K562 (cell line): ENCODE data around the gene PTAFR. TPM values are rescaled to one million over a fixed set of nuclear protein-coding genes. Genes with fewer than 3 reads are reported as not detected.

Experiments
- ATAC-seq: fragments of 200-7000 bp; cut with Tn5 transposase; 3 replicates; pipeline ENCODE4 v1.9.1; 2020; ENCODE audit warnings: moderate library complexity
- BruUV-seq: library from RNA; stranded (reverse); fragments of 400-500 nt; replicated peaks from 2 replicates; lab custom pipeline; 2021; lab: Mats Ljungman, UMichigan
- CTCF ChIA-PET: fragments of 300-600 bp; formaldehyde crosslinking; extraction: SDS; loops from one replicate; lab custom pipeline; 2021; ENCODE audit warnings: low intra/inter-chr PET ratio; lab: Yijun Ruan, JAX
- POLR2A ChIA-PET: fragments of 300-600, 350-650 bp; sonication (Branson Sonifier 250); formaldehyde crosslinking; extraction: SDS; loops from one replicate; lab custom pipeline; 2021; ENCODE audit warnings: antibody characterized with exemption, inconsistent platforms; lab: Yijun Ruan, JAX
- DNase-seq, 4 experiments: peaks; one replicate each; pipeline versions ENCODE4 v3.0.0 to v3.0.0-alpha.2; 2011 to 2018; ENCODE audit warnings: low spot score in 3 of 4, mixed read lengths in 3 of 4; ENCODE audit errors: extremely low read depth in 1 of 4
- FAIRE-seq: peaks from 2 replicates; lab custom pipeline; 2011; peaks lifted over from hg19 to GRCh38; lab: Jason Lieb, UNC
- H2AFZ ChIP-seq: 2 replicates; pipeline ENCODE4 v1.6.0; 2011; ENCODE audit warnings: low read depth, low read length, control low read depth, inconsistent platforms
- H3K27ac ChIP-seq: fragments of 200-600 bp; 3 replicates; pipeline ENCODE4 v1.8.0; 2011; ENCODE audit warnings: low read depth, mild to moderate bottlenecking, control low read depth, inconsistent platforms, low read length, moderate library complexity, mixed read lengths; ENCODE audit errors: extremely low read depth
- H3K27me3 ChIP-seq, 2 experiments: fragments of 300-600 bp in 1 of 2; 2 replicates in 1 of 2; 3 replicates in 1 of 2; pipeline versions ENCODE4 v1.6.0 to v1.8.0; 2011; ENCODE audit warnings: inconsistent platforms in 2 of 2, low read length in 2 of 2, mild to moderate bottlenecking in 1 of 2, mixed read lengths in 1 of 2, moderate library complexity in 1 of 2; ENCODE audit not compliant: control insufficient read depth in 2 of 2, insufficient read depth in 2 of 2
- H3K36me3 ChIP-seq: fragments of 300-600 bp; 3 replicates; pipeline ENCODE4 v1.8.0; 2011; ENCODE audit warnings: mild to moderate bottlenecking, low read length, inconsistent platforms; ENCODE audit not compliant: control insufficient read depth, insufficient read depth
- H3K4me1 ChIP-seq, 2 experiments: fragments of 200-600 bp in 1 of 2; replicated peaks in 1 of 2; 2 replicates in 1 of 2; 3 replicates in 1 of 2; pipeline versions ENCODE4 v1.5.1 to v1.8.0; 2011; ENCODE audit warnings: inconsistent platforms in 2 of 2, low read length in 2 of 2, mild to moderate bottlenecking in 1 of 2, mixed read lengths in 1 of 2, moderate library complexity in 1 of 2; ENCODE audit not compliant: control insufficient read depth in 2 of 2, insufficient read depth in 2 of 2
- H3K4me2 ChIP-seq: 2 replicates; pipeline ENCODE4 v1.6.1; 2011; ENCODE audit warnings: low read length, control low read depth, inconsistent platforms, mixed read lengths; ENCODE audit not compliant: insufficient read depth
- H3K4me3 ChIP-seq: fragments of 200-600 bp; sonication (generic), shearing (Covaris generic); 2 replicates; pipeline ENCODE4 v1.5.1; 2016; ENCODE audit warnings: control low read depth, inconsistent platforms
- H3K79me2 ChIP-seq: fragments of 200-600 bp; 3 replicates; pipeline ENCODE4 v1.8.0; 2011; ENCODE audit warnings: low read length, inconsistent platforms; ENCODE audit not compliant: control insufficient read depth, insufficient read depth
- H3K9ac ChIP-seq, 2 experiments: 2 replicates each; pipeline versions ENCODE4 v1.6.0 to v1.6.1; 2011; ENCODE audit warnings: low read depth in 2 of 2, low read length in 2 of 2, control low read depth in 1 of 2, inconsistent platforms in 1 of 2, mild to moderate bottlenecking in 1 of 2, mixed read lengths in 1 of 2; ENCODE audit not compliant: insufficient read depth in 1 of 2
- H3K9me1 ChIP-seq: one replicate; pipeline ENCODE4 v1.6.0; 2011; ENCODE audit warnings: inconsistent platforms, mild to moderate bottlenecking, low read length, moderate library complexity; ENCODE audit not compliant: control insufficient read depth, insufficient read depth
- H3K9me3 ChIP-seq: replicated peaks from 2 replicates; pipeline ENCODE4 v1.5.1; 2011; ENCODE audit warnings: low read depth, low read length, inconsistent platforms; ENCODE audit not compliant: control insufficient read depth, insufficient read depth
- H4K20me1 ChIP-seq: replicated peaks from 2 replicates; pipeline ENCODE4 v1.6.1; 2011; ENCODE audit warnings: low read length, inconsistent platforms, mixed read lengths; ENCODE audit not compliant: control insufficient read depth, insufficient read depth
- HDAC8 ChIP-seq: fragments of 450-650 bp; IDR thresholded peaks from 2 replicates; pipeline ENCODE4 v1.6.1; 2016; ENCODE audit warnings: mild to moderate bottlenecking, missing genetic modification characterization, moderate library complexity, missing compliant biosample characterization
- HNRNPUL1 ChIP-seq: fragments of 200-400 bp; formaldehyde crosslinking; IDR thresholded peaks from 2 replicates; pipeline ENCODE4 v1.6.1; 2017; ENCODE audit warnings: low read length
- RFX7 ChIP-seq: fragments of 250-450 bp; sonication (Bioruptor Pico); IDR thresholded peaks from 2 replicates; pipeline ENCODE4 v1.5.1; 2021; ENCODE audit warnings: mild to moderate bottlenecking
- ZNF174 ChIP-seq: fragments of 250-450 bp; sonication (Bioruptor Pico); IDR thresholded peaks from 2 replicates; pipeline ENCODE4 v1.4.0; 2020; ENCODE audit warnings: mild to moderate bottlenecking
- ZNF668 ChIP-seq: fragments of 250-450 bp; sonication (Bioruptor Pico); IDR thresholded peaks from 2 replicates; pipeline ENCODE4 v1.8.0; 2022; ENCODE audit warnings: mild to moderate bottlenecking, inconsistent platforms
- WGBS: fragments of 100-300 bp; shearing (Covaris generic); methylation state at CpG from one replicate; pipeline ENCODE4 v1.1.6; 2016; ENCODE audit warnings: low coverage, mixed read lengths; ENCODE audit not compliant: insufficient coverage; ENCODE audit errors: missing lambda C conversion rate; 5-methylcytosine and 5-hydroxymethylcytosine counted together
- in situ Hi-C: fragments of 300-500 bp; cut with MboI; formaldehyde crosslinking; loops from 4 replicates; pipeline ENCODE4 v1.15.0; 2018; ENCODE audit warnings: inconsistent platforms, mixed read lengths
- intact Hi-C: fragments of 100-400 bp; cut with micrococcal nuclease; formaldehyde crosslinking; loops from 2 replicates; pipeline ENCODE4 v1.14.2; 2022
- polyA plus RNA-seq, 8 experiments: library from polyadenylated mRNA; depleted of rRNA in 4 of 8; stranded (reverse) in 5 of 8; unstranded in 3 of 8; fragments of >200 nt; fragmentation: Nextera tagmentation in 2 of 8; fragmentation: Illumina TruSeq in 1 of 8; extraction: Ambion mirVana in 2 of 8; extraction: Trizol in 1 of 8; gene quantifications; 2 replicates each; pipeline versions ENCODE4 v1.2.1 to v1.2.3, GENCODE V29; 2011 to 2014; ENCODE audit warnings: inconsistent platforms in 1 of 8, missing spikeins in 1 of 8
- total RNA-seq, 7 experiments: library from RNA; depleted of rRNA in 6 of 7; stranded (reverse); fragments of >200 nt in 6 of 7; fragmentation: Illumina TruSeq in 2 of 7; extraction: Trizol in 2 of 7; gene quantifications; 2 replicates each; pipeline versions ENCODE4 v1.2.1 to v1.2.3, GENCODE V29; 2011 to 2021; ENCODE audit warnings: low replicate concordance in 1 of 7
- TF ChIP-seq, protein P1 (sequence below): fragments of 250-450 bp; sonication (Bioruptor Pico); IDR thresholded peaks from 2 replicates; pipeline ENCODE4 v1.5.0; 2021
- TF ChIP-seq, protein P2 (sequence below): fragments of 450-650 bp; formaldehyde crosslinking; IDR thresholded peaks from 2 replicates; pipeline ENCODE4 v1.4.0; 2020; ENCODE audit warnings: mild to moderate bottlenecking, moderate library complexity

Gene PTAFR
- total and polyA plus RNA-seq, 9 of the 15 experiments (the other 6 are each of a cell fraction or from before 2014, with no cell fraction given), result 0.15 to 0.55 (median 0.40) TPM; not detected in 1

DNA sequence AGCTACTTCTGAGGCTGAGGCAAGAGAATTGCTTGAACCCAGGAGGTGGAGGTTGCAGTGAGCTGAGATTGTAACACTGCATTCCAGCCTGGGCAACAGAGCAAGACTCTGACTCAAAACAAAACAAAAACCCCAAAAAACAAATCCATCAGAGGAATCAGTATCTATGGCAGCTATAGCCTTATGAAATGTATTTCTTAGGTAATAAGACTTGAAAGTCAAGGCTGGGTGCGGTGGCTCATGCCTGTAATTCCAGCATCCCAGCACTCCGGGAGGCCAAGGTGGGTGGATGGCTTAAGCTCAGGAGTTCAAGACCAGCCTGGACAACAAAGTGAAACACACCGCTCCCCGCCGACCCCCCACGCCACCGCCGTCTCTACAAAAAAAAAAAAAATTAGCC is 56.9 kb downstream of the PTAFR start:
- Histone ChIP-seq H3K4me3 (no peak overlapping the region), H3K4me2 (no peak overlapping the region), H3K4me1 (peaks cover 3 to 11% of the 10 kb centered on the region in 2 experiments; a peak in 4 of 5 replicates), H3K79me2 (no peaks in the 10 kb centered on the region), H3K27me3 (no peaks in the 10 kb centered on the region), H3K27ac (no peak overlapping the region), H3K9ac (no peak overlapping the region), H3K36me3 (no peaks in the 10 kb centered on the region), H3K9me3 (no peaks in the 10 kb centered on the region), H2AFZ (no peak overlapping the region), H3K9me1 (no peaks in the 10 kb centered on the region), H4K20me1 (no peaks in the 10 kb centered on the region)
- FAIRE-seq, result no peak
- ChIA-PET POLR2A (interaction anchor here (0.7 to 1.8 kb wide), 5 partner anchors 12 to 256 kb away, joined by 3 to 8 read pairs (median 4); no protein-coding TSS in a partner anchor), CTCF (no interaction called here)
- BruUV-seq, result no TSS peak
- in situ Hi-C loops, result no loop called here
- intact Hi-C loops, result no loop called here
- DNase-seq, result no peak
- ATAC-seq, result no peak
- no peak for TF ChIP-seq RFX7 (CRISPR knock-in tag)
- TF ChIP-seq HDAC8 (tag), result no peak
- no peak for TF ChIP-seq ZNF174 (CRISPR knock-in tag)
- TF ChIP-seq, protein P1, sequence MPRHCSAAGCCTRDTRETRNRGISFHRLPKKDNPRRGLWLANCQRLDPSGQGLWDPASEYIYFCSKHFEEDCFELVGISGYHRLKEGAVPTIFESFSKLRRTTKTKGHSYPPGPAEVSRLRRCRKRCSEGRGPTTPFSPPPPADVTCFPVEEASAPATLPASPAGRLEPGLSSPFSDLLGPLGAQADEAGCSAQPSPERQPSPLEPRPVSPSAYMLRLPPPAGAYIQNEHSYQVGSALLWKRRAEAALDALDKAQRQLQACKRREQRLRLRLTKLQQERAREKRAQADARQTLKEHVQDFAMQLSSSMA (CRISPR knock-in tag), result no peak
- TF ChIP-seq ZNF668 (CRISPR knock-in tag), result no peak
- TF ChIP-seq HNRNPUL1, result no peak
- TF ChIP-seq, protein P2, sequence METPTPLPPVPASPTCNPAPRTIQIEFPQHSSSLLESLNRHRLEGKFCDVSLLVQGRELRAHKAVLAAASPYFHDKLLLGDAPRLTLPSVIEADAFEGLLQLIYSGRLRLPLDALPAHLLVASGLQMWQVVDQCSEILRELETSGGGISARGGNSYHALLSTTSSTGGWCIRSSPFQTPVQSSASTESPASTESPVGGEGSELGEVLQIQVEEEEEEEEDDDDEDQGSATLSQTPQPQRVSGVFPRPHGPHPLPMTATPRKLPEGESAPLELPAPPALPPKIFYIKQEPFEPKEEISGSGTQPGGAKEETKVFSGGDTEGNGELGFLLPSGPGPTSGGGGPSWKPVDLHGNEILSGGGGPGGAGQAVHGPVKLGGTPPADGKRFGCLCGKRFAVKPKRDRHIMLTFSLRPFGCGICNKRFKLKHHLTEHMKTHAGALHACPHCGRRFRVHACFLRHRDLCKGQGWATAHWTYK (CRISPR knock-in tag), result no peak
- TF ChIP-seq, all 486 proteins: peak for 0
- WGBS, result 75% methylated on average over 8 of the region's 8 CpGs
